MCF 10A (cell line): Measurements from ENCODE around the gene ZCCHC24. TPM values are rescaled to one million over a fixed set of nuclear protein-coding genes. Genes with fewer than 3 reads are reported as not detected.

Experiments used
- BruUV-seq: library from RNA; stranded (reverse); fragments of 400-500 nt; replicated peaks from 2 replicates; lab custom pipeline; 2021; lab: Mats Ljungman, UMichigan
- CTCF ChIA-PET: fragments of 300-600 bp; sonication (Branson Sonifier 250); formaldehyde crosslinking; extraction: SDS; loops from one replicate; lab custom pipeline; 2021; ENCODE audit warnings: antibody characterized with exemption, inconsistent platforms; lab: Yijun Ruan, JAX
- POLR2A ChIA-PET: fragments of 300-600, 350-650 bp; sonication (Branson Sonifier 250); formaldehyde crosslinking; extraction: SDS; loops from one replicate; lab custom pipeline; 2020; ENCODE audit warnings: antibody characterized with exemption, inconsistent platforms; lab: Yijun Ruan, JAX
- DNase-seq: peaks from one replicate; pipeline ENCODE4 v3.0.0-alpha.2; 2018; ENCODE audit not compliant: unreplicated experiment
- H3K27ac Mint-ChIP-seq: one replicate; pipeline ENCODE4 v1.8.0; 2022; ENCODE audit warnings: mild to moderate bottlenecking, low read depth, mixed read lengths; ENCODE audit not compliant: unreplicated experiment
- H3K27me3 Mint-ChIP-seq: one replicate; pipeline ENCODE4 v1.8.0; 2022; ENCODE audit warnings: mixed read lengths; ENCODE audit not compliant: insufficient read depth, unreplicated experiment
- H3K36me3 Mint-ChIP-seq: one replicate; pipeline ENCODE4 v1.8.0; 2022; ENCODE audit warnings: mild to moderate bottlenecking, moderate library complexity, mixed read lengths; ENCODE audit not compliant: insufficient read depth, unreplicated experiment
- H3K4me1 Mint-ChIP-seq: one replicate; pipeline ENCODE4 v1.8.0; 2022; ENCODE audit warnings: mixed read lengths; ENCODE audit not compliant: insufficient read depth, unreplicated experiment
- H3K4me3 Mint-ChIP-seq: one replicate; pipeline ENCODE4 v1.8.0; 2022; ENCODE audit warnings: mild to moderate bottlenecking, moderate library complexity, mixed read lengths; ENCODE audit not compliant: unreplicated experiment
- H3K9me3 Mint-ChIP-seq: one replicate; pipeline ENCODE4 v1.8.0; 2022; ENCODE audit warnings: mixed read lengths; ENCODE audit not compliant: unreplicated experiment
- CTCF ChIP-seq: fragments of 200-600 bp; IDR thresholded peaks from one replicate; pipeline ENCODE4 v1.8.0; 2022; ENCODE audit warnings: antibody characterized with exemption, mild to moderate bottlenecking; ENCODE audit not compliant: unreplicated experiment
- intact Hi-C: fragments of 100-400 bp; cut with micrococcal nuclease; formaldehyde crosslinking; loops from 2 replicates; pipeline ENCODE4 v1.14.1; 2022
- total RNA-seq: library from RNA; stranded (reverse); gene quantifications from 2 replicates; pipeline ENCODE4 v1.2.3, GENCODE V29; 2022

ZCCHC24 gene
- total RNA-seq, 1 experiment from 2014 or later: 2.8 TPM

GRCh38 chr10:79420974-79421688, 24.3 kb downstream of the ZCCHC24 start:
- peaks cover 6% of the 10 kb centered on the region for H3K4me1 Mint-ChIP-seq
- CTCF ChIA-PET: no interaction called here
- intact Hi-C loops: no loop called here
- TF ChIP-seq CTCF: no peak
- POLR2A ChIA-PET: no interaction called here
- no peaks in the 10 kb centered on the region for H3K36me3 Mint-ChIP-seq
- no TSS peak for BruUV-seq
- no peaks in the 10 kb centered on the region for H3K9me3 Mint-ChIP-seq
- no peak for DNase-seq
- H3K4me3 Mint-ChIP-seq: no peak overlapping the region
- H3K27ac Mint-ChIP-seq: no peak overlapping the region
- no peaks in the 10 kb centered on the region for H3K27me3 Mint-ChIP-seq

- peaks cover 2% of the 10 kb centered on the region for H3K36me3 Mint-ChIP-seq
- no peak for TF ChIP-seq CTCF
- no TSS peak for BruUV-seq
- no peak overlapping the region for H3K4me3 Mint-ChIP-seq
- H3K27ac Mint-ChIP-seq: no peak overlapping the region
- H3K4me1 Mint-ChIP-seq: peaks cover 6% of the 10 kb centered on the region
- ChIA-PET POLR2A (no interaction called here), CTCF (no interaction called here)
- no peaks in the 10 kb centered on the region for H3K27me3 Mint-ChIP-seq
- no peak for DNase-seq
- H3K9me3 Mint-ChIP-seq: no peaks in the 10 kb centered on the region
- intact Hi-C loops: no loop called here
Observed at GRCh38 chr10:79418886-79419595, 26.4 kb downstream of the ZCCHC24 start.

GRCh38 chr10:79418274-79418673, 27.1 kb downstream of the ZCCHC24 start:
- ChIA-PET POLR2A (no interaction called here), CTCF (no interaction called here)
- intact Hi-C loops: no loop called here
- Mint-ChIP-seq H3K9me3 (no peaks in the 10 kb centered on the region), H3K27ac (no peak overlapping the region), H3K36me3 (peaks cover 5% of the 10 kb centered on the region), H3K27me3 (no peaks in the 10 kb centered on the region), H3K4me1 (peaks cover 6% of the 10 kb centered on the region), H3K4me3 (no peak overlapping the region)
- BruUV-seq: no TSS peak
- no peak for TF ChIP-seq CTCF
- DNase-seq: no peak

- no peak overlapping the region for H3K4me3 Mint-ChIP-seq
- H3K27me3 Mint-ChIP-seq: no peaks in the 10 kb centered on the region
- no peak overlapping the region for H3K27ac Mint-ChIP-seq
- POLR2A ChIA-PET: no interaction called here
- H3K36me3 Mint-ChIP-seq: peaks cover 5% of the 10 kb centered on the region
- no peaks in the 10 kb centered on the region for H3K9me3 Mint-ChIP-seq
- no TSS peak for BruUV-seq
- TF ChIP-seq CTCF: no peak
- CTCF ChIA-PET: no interaction called here
- intact Hi-C loops: no loop called here
- H3K4me1 Mint-ChIP-seq: peaks cover 6% of the 10 kb centered on the region
- DNase-seq: no peak
Observed at GRCh38 chr10:79417731-79418130, 27.7 kb downstream of the ZCCHC24 start.
